ENCODE measurements around the gene OTUD4. TPM values are rescaled to one million over a fixed set of nuclear protein-coding genes. Genes with fewer than 3 reads are reported as not detected.
"Not testable (repeated sequence)": the region's sequence is repeated elsewhere in the genome, so short reads cannot be mapped to it uniquely, and the experiment has no call there.

The OTUD4 gene
- total RNA-seq, 2 experiments from 2014 or later = 41.5 to 43.3 TPM

DNA sequence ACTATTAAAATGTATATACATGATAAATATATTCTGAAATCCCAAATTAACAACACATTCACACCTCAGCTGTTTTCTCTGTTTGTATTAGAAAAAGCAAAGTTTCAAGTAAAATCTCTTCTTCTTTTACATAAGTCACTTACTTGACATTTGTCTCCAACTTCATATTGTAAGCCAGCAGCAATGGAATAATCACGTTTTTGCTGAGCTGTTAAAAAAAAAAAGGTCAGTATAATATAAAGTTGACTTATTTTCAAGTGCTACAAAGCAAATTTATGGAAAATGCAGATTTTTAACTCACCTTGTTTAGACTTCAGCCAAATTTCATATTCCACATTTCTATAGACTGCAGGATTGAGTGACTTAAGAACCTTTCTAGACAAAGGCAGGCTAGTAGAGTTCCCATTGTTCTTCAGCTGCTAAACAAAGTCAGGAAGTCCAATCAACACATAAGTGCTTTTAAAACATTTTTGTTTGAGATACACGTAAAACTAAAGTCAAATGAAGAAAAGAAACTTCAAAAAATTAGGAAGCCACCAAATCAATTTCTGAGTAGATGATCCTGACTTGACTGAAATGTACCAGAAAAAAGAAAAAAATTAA is 25.0 kb downstream of the OTUD4 start:
- CTCF ChIA-PET = interaction anchor here (0.8 to 1.0 kb wide), 2 partner anchors 14 to 20 kb away, joined by 3 read pairs; no protein-coding TSS in a partner anchor
- H3K4me1 Mint-ChIP-seq (ENCODE audit: low read depth) = peaks cover 6% of the 10 kb centered on the region
- H3K36me3 Mint-ChIP-seq = peaks cover 35% of the 10 kb centered on the region
- H3K4me3 Mint-ChIP-seq = no peak overlapping the region
- no peaks in the 10 kb centered on the region for H3K27me3 Mint-ChIP-seq
- intact Hi-C loops (cut with micrococcal nuclease) = loop anchor here (5.0 kb wide), 1 partner anchor 43 kb away; no protein-coding TSS in a partner anchor
- DNase-seq = no peak
- no peaks in the 10 kb centered on the region for H3K9me3 Mint-ChIP-seq
- POLR2A ChIA-PET = no interaction called here
- H3K27ac Mint-ChIP-seq = no peak overlapping the region

DNA sequence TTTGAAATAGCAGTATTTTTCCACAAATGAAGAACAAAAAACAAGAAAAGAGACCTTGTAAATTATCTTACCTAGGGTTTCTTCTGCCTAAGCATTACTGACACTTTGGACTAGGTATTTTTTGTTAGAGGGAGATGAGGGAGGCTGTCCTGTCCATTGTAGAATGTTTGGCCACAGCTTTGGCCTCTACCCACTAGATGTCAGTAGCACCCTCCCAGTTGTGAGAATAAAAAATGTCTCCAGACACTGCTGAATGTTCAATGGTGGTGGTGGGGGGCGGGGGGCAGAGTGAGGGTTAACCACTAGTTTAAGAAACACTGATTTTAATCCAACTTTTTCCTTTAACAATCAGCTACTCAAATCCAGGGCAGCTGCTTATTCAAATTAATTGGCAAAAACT is 25.8 kb downstream of the OTUD4 start:
- H3K9me3 Mint-ChIP-seq = no peaks in the 10 kb centered on the region
- no peaks in the 10 kb centered on the region for H3K27me3 Mint-ChIP-seq
- H3K36me3 Mint-ChIP-seq = peaks cover 42% of the 10 kb centered on the region
- peaks cover 6% of the 10 kb centered on the region for H3K4me1 Mint-ChIP-seq (ENCODE audit: low read depth)
- H3K4me3 Mint-ChIP-seq = no peak overlapping the region
- intact Hi-C loops (cut with micrococcal nuclease) = loop anchor here (1.0 kb wide), 1 partner anchor 23 kb away; no protein-coding TSS in a partner anchor
- CTCF ChIA-PET = interaction anchor here (0.8 to 1.0 kb wide), 2 partner anchors 13 to 21 kb away, joined by 3 read pairs; no protein-coding TSS in a partner anchor
- no peak for DNase-seq
- POLR2A ChIA-PET = no interaction called here
- H3K27ac Mint-ChIP-seq = no peak overlapping the region

DNA sequence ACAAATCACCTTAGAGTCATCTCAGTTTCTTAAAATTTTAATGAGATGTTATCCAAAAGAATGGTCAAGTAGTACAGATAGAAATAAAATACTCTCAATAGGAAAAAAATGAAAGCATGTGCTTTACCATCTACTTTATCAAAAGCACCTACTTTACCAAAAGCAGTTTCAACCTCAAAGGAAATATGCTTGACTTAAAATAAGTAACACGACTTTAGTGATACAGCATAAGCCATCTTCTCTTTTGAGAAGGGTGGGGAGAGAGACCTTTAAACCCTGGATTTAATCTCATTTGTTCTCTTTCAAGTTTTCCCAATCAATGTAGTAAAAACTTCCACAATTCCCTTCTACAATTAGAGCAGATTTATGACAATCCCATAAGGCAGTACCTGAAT is 26.5 kb downstream of the OTUD4 start:
- Mint-ChIP-seq H3K36me3 (peaks cover 45% of the 10 kb centered on the region), H3K27me3 (no peaks in the 10 kb centered on the region), H3K4me1 (ENCODE audit: low read depth) (peaks cover 4% of the 10 kb centered on the region), H3K4me3 (no peak overlapping the region), H3K27ac (peak overlapping the region; percentile 42), H3K9me3 (no peaks in the 10 kb centered on the region)
- CTCF ChIA-PET = no interaction called here
- intact Hi-C loops (cut with micrococcal nuclease) = loop anchor here (1.0 kb wide), 1 partner anchor 23 kb away; no protein-coding TSS in a partner anchor
- no peak for DNase-seq
- POLR2A ChIA-PET = no interaction called here

DNA sequence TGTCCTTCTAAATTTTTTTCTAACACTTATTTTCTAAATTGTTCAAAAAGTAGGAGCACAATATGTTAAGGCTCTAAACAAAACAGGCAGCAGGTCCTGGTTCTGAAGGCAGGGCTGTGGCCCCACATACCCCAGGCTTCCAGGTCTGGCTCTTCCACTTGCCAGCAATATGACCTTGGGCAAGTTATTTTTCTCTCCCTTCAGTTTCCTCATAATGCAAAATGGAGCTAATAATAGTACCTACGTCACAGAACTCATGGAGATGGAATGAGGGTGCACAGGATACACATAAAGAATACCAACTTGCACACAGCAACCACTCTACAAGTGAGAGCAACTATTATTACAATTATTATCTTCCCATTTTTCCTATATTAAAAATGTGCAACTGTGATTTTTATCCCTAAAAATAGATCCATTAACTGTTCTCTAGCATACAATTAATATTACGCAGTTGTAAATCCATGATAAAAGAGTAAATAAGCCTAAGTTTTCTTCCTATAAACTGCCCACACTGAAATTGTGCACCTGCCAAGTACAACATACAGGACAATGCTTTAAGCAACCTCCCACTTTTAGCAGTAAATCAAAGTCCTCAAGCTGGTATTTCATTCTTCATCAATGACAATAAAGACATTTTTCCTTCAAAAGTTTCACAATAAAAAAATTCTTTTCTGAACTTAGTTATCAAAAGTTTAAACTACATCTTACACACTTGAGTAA is 27.0 kb downstream of the OTUD4 start:
- intact Hi-C loops (cut with micrococcal nuclease) = no loop called here
- POLR2A ChIA-PET = no interaction called here
- no peak overlapping the region for H3K4me3 Mint-ChIP-seq
- H3K27me3 Mint-ChIP-seq = no peaks in the 10 kb centered on the region
- CTCF ChIA-PET = no interaction called here
- H3K4me1 Mint-ChIP-seq (ENCODE audit: low read depth) = peaks cover 4% of the 10 kb centered on the region
- no peaks in the 10 kb centered on the region for H3K9me3 Mint-ChIP-seq
- DNase-seq = no peak
- H3K36me3 Mint-ChIP-seq = peaks cover 46% of the 10 kb centered on the region
- H3K27ac Mint-ChIP-seq = no peak overlapping the region

DNA sequence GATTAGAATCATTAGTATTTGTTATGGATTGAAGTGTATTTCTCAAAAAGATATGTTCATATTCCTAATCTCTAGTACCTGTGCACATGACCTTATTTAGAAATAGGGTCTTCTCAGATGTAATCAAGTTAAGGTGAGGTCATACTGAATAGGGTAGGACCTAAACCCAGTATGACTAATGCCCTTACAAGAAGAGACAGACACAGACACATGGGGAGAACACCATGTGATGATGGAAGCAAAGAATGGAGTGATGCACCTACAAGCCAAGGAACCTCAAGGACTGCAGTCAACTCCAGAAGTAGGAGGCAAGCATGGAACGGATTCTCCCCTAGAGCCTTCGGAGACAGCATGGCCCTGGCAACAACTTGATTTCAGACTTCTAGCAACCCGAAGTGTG is 31.4 kb downstream of the OTUD4 start:
- H3K27me3 Mint-ChIP-seq = no peaks in the 10 kb centered on the region
- peaks cover 57% of the 10 kb centered on the region for H3K36me3 Mint-ChIP-seq
- H3K4me3 Mint-ChIP-seq = no peak overlapping the region
- CTCF ChIA-PET = no interaction called here
- no peak for DNase-seq
- H3K27ac Mint-ChIP-seq = peak overlapping the region; percentile 31
- POLR2A ChIA-PET = no interaction called here
- peaks cover 2% of the 10 kb centered on the region for H3K4me1 Mint-ChIP-seq (ENCODE audit: low read depth)
- intact Hi-C loops (cut with micrococcal nuclease) = no loop called here
- no peaks in the 10 kb centered on the region for H3K9me3 Mint-ChIP-seq

DNA sequence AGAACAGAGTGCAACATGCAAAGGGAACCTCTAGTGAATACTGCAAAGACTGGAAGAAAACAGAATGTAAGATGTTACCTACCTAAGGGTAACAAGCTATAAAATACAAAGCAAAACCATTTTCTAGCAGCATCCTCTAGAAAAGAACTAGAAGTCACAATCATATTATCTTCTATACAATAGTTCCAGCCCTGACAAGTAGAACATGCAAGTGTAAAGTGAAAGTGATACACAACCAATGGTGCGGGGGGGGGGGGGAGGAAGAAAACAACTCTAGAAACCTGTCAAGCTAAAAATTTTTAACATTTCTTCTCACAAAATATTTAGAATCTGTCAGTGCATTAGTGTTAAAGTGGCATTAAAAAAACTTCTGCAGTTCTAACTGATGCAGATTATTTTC is 44.2 kb downstream of the OTUD4 start:
- H3K27ac Mint-ChIP-seq, DNase-seq, POLR2A ChIA-PET, CTCF ChIA-PET, H3K27me3 Mint-ChIP-seq, H3K4me3 Mint-ChIP-seq, H3K9me3 Mint-ChIP-seq: not testable (repeated sequence)
- intact Hi-C loops (cut with micrococcal nuclease) = loop anchor here (10.0 kb wide), 1 partner anchor 349 kb away; the partner anchor contains the start of gene SMAD1
- peaks cover 46% of the 10 kb centered on the region for H3K36me3 Mint-ChIP-seq
- H3K4me1 Mint-ChIP-seq (ENCODE audit: low read depth) = peaks cover 44% of the 10 kb centered on the region

DNA sequence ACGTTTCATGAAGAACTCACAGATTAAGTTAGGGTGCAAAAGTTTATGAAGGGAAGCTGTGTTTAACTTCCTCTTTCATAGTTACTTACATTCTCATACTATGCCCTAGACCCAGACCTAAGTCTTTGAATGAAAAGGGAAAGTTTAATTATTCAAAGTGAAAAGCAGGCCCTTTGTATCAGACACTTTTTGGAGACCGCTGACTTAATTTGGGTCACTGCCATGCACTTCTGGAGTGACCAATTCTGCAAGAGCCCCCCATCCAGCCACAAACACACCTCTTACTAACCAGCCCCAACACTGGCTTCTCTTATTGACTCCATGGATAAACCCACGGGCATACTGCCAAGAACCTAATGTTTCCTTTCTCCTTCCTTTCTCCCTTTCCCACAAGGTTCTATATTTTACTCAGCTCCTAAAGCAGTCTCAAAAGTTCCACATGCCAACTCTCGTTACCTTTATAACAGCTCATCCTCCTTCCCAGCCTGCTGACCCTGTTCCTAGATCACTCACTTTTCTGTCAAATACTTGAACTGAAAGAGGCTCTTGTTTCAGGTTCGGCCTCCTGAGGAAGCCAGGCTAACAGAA is 47.8 kb downstream of the OTUD4 start:
- CTCF ChIA-PET = no interaction called here
- Mint-ChIP-seq H3K4me3 (no peak overlapping the region), H3K27ac (peak overlapping the region; percentile 52), H3K27me3 (no peaks in the 10 kb centered on the region), H3K4me1 (ENCODE audit: low read depth) (peaks cover 59% of the 10 kb centered on the region), H3K36me3 (peaks cover 38% of the 10 kb centered on the region), H3K9me3 (no peaks in the 10 kb centered on the region)
- DNase-seq = peak; percentile 56
- POLR2A ChIA-PET = interaction anchor here (0.9 to 1.5 kb wide), 2 partner anchors 34 to 47 kb away, joined by 3 to 6 read pairs; partner anchors contain the start of genes ABCE1 and ANAPC10
- intact Hi-C loops (cut with micrococcal nuclease) = loop anchor here (1.0 to 10.0 kb wide), 5 partner anchors 34 to 954 kb away; partner anchors contain the start of genes ABCE1, ANAPC10 and SMAD1

DNA sequence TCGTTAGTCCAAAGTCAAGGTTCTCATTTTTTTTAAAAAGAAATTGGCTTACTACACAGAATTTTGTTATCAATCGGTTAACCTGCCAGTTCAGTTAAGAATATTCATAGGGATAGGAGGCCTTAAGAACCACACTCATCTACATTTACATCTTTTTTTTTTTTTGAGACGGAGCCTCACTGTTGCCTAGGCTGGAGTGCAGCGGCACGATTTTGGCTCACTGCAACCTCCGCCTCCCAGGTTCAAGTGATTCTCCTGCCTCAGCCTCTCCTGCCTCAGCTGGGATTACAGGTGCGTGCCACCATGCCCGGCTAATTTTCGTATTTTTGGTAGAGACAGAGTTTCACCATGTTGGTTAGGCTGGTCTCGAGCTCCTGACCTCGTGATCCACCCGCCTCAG is 48.5 kb downstream of the OTUD4 start:
- H3K36me3 Mint-ChIP-seq = peaks cover 39% of the 10 kb centered on the region
- peak overlapping the region; percentile 82 for H3K27ac Mint-ChIP-seq
- no peaks in the 10 kb centered on the region for H3K9me3 Mint-ChIP-seq
- no peak overlapping the region for H3K4me3 Mint-ChIP-seq
- intact Hi-C loops (cut with micrococcal nuclease) = loop anchor here (1.0 to 10.0 kb wide), 6 partner anchors 34 to 958 kb away; partner anchors contain the start of genes ABCE1, ANAPC10 and SMAD1
- no peaks in the 10 kb centered on the region for H3K27me3 Mint-ChIP-seq
- H3K4me1 Mint-ChIP-seq (ENCODE audit: low read depth) = peaks cover 57% of the 10 kb centered on the region
- ChIA-PET CTCF (no interaction called here), POLR2A (interaction anchor here (0.6 to 1.5 kb wide), 2 partner anchors 34 to 843 kb away, joined by 6 read pairs; partner anchors contain the start of genes ABCE1 and ANAPC10)
- DNase-seq = no peak

DNA sequence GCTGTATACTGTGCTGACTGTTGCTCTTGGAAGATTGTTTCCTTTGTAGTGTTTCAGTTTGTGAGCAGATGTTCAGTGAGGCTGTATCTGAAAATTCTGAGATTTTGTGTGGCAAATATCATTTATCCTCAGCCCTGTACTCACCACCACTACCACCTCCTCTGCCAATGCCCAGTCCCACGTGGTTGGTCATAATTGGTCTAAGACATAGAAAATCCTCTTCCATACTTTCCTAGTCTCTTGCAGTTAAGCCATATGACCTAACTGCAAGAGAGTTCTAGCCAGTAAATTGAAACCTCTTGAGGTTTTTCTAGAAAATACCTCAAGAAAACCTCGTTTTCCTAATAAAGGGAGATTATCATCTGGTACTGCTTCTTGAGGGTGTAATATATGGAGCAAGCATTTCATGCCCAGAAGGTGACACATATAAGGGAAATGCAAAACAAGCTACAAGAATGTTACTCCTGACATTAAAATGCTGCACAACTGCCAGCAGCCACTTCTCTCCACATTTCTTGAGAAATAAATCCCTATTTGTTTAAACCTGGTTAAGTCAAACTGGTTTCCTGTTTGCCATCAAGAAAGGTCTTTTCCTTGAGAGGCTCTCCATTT is 49.5 kb downstream of the OTUD4 start:
- intact Hi-C loops (cut with micrococcal nuclease) = loop anchor here (1.0 to 10.0 kb wide), 2 partner anchors 354 to 957 kb away; partner anchors contain the start of gene SMAD1
- CTCF ChIA-PET = interaction anchor here (1.2 kb wide), 1 partner anchor 47 kb away, joined by 3 read pairs; no protein-coding TSS in a partner anchor
- peaks cover 63% of the 10 kb centered on the region for H3K4me1 Mint-ChIP-seq (ENCODE audit: low read depth)
- no peaks in the 10 kb centered on the region for H3K27me3 Mint-ChIP-seq
- H3K36me3 Mint-ChIP-seq = peaks cover 48% of the 10 kb centered on the region
- POLR2A ChIA-PET = no interaction called here
- H3K4me3 Mint-ChIP-seq = no peak overlapping the region
- H3K9me3 Mint-ChIP-seq = no peaks in the 10 kb centered on the region
- DNase-seq = no peak
- H3K27ac Mint-ChIP-seq = peak overlapping the region; percentile 82

DNA sequence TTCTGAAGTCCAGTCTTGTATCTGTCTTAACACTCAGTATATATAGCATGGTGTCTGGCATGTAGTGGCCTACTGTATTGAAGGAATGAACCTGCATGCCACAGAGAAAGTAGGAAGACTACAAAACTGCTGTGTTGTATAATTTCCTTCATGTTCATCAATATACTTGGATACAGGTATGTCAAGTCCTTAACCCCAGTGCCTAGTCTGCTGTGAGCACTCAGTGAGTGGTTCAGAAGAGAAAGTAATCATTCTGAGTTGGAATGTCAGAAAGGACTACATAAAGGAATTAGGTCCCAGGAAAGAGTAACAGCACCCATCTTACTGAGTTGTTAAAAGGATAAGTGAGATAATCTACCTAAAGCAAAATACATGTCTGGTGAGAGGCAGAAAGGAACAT is 50.3 kb downstream of the OTUD4 start:
- DNase-seq = no peak
- Mint-ChIP-seq H3K9me3 (no peaks in the 10 kb centered on the region), H3K4me3 (no peak overlapping the region), H3K36me3 (peaks cover 52% of the 10 kb centered on the region), H3K4me1 (ENCODE audit: low read depth) (peaks cover 60% of the 10 kb centered on the region), H3K27me3 (no peaks in the 10 kb centered on the region), H3K27ac (peak overlapping the region; percentile 82)
- ChIA-PET CTCF (no interaction called here), POLR2A (no interaction called here)
- intact Hi-C loops (cut with micrococcal nuclease) = loop anchor here (10.0 kb wide), 1 partner anchor 355 kb away; the partner anchor contains the start of gene SMAD1

DNA sequence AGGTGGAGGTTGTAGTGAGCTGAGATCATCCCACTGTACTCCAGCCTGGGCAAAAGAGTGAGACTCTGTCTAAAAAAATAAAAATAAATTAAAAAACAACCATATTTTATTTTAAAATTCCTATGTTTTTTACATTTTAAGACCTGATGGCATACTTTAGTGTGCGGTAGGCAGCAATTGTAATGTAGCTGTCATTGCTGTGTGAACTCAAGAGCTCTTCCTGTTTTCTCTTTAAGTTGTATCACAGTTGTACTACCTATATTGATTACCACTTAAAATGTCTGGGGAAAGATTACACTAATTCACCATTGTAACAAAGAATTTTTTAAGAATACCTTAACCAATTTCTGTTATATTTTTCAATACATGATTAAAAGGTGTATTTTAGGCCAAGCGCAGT is 55.0 kb downstream of the OTUD4 start:
- DNase-seq = no peak
- ChIA-PET POLR2A (interaction anchor here (1.2 kb wide), 1 partner anchor 9 kb away, joined by 3 read pairs; no protein-coding TSS in a partner anchor), CTCF (no interaction called here)
- intact Hi-C loops (cut with micrococcal nuclease) = no loop called here
- Mint-ChIP-seq H3K4me3 (no peak overlapping the region), H3K27me3 (no peaks in the 10 kb centered on the region), H3K27ac (peak overlapping the region; percentile 84), H3K9me3 (no peaks in the 10 kb centered on the region), H3K4me1 (ENCODE audit: low read depth) (peaks cover 29% of the 10 kb centered on the region), H3K36me3 (peaks cover 47% of the 10 kb centered on the region)

DNA sequence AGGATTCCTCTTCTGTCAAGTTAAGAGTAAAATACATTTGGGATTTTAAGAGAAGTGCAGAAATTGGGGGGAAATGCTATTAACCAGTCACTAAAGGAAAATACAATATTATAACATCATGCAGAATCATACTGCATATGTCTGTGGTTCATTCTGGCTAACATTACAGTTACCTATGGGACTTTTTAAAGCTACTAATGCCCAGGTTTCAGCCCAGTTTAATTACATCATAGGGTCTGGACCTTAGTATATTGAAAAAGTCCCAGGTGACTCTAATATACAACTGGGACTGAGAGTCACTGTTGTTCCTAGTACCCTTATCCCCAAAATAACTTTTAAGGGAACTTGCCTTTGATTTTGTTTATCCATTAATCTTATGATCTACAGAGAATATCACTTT is 72.3 kb downstream of the OTUD4 start:
- intact Hi-C loops (cut with micrococcal nuclease) = no loop called here
- no peak overlapping the region for H3K27ac Mint-ChIP-seq
- POLR2A ChIA-PET = no interaction called here
- H3K4me1 Mint-ChIP-seq (ENCODE audit: low read depth) = peaks cover 6% of the 10 kb centered on the region
- H3K4me3 Mint-ChIP-seq = no peak overlapping the region
- H3K9me3 Mint-ChIP-seq = no peaks in the 10 kb centered on the region
- H3K27me3 Mint-ChIP-seq = no peaks in the 10 kb centered on the region
- H3K36me3 Mint-ChIP-seq = peaks cover 41% of the 10 kb centered on the region
- CTCF ChIA-PET = interaction anchor here (1.7 kb wide), 1 partner anchor 10 kb away, joined by 5 read pairs; the partner anchor contains the start of genes ABCE1 and ANAPC10
- no peak for DNase-seq

Measured in activated CD4-positive, alpha-beta memory T cell treated with anti-CD3 and anti-CD28 coated beads for 36 hours (primary cell).